ENCODE data around the gene GRM4.

DNA sequence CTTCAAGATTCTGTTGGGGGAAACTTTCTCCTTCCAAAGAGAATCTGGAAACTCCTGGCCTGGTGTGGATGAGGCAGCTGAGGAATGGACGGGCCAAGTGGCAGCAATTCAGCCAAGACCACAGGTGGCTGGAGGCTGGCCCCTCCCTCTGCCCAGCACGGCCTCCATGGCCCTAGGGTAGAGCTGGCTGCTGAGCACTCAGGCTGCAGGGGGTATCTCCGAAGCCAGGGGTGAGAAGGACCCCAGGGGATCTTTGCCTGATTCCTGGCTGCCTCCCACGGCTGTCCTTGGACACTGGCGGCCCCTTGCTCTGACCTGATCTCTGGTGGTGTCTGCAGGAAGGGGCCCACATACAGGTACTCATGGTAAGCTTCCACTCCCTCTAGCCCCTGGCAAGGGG is 39.0 kb downstream of the GRM4 start:
- TF ChIP-seq, protein P1, sequence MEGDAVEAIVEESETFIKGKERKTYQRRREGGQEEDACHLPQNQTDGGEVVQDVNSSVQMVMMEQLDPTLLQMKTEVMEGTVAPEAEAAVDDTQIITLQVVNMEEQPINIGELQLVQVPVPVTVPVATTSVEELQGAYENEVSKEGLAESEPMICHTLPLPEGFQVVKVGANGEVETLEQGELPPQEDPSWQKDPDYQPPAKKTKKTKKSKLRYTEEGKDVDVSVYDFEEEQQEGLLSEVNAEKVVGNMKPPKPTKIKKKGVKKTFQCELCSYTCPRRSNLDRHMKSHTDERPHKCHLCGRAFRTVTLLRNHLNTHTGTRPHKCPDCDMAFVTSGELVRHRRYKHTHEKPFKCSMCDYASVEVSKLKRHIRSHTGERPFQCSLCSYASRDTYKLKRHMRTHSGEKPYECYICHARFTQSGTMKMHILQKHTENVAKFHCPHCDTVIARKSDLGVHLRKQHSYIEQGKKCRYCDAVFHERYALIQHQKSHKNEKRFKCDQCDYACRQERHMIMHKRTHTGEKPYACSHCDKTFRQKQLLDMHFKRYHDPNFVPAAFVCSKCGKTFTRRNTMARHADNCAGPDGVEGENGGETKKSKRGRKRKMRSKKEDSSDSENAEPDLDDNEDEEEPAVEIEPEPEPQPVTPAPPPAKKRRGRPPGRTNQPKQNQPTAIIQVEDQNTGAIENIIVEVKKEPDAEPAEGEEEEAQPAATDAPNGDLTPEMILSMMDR (IDR thresholded peaks at IDR 0.05): no peak
- TF ChIP-seq POLR2A (IDR thresholded peaks at IDR 0.05): no peak
